PC-3 (cell line): Measurements from ENCODE around the gene GTF2H1. TPM values are rescaled to one million over a fixed set of nuclear protein-coding genes. Genes with fewer than 3 reads are reported as not detected.

Experiments used
- ATAC-seq: fragments of 200-7000 bp; cut with Tn5 transposase; 2 replicates; pipeline ENCODE4 v1.9.1; 2020; ENCODE audit warnings: mild to moderate bottlenecking, moderate library complexity
- BruUV-seq: library from RNA; stranded (reverse); fragments of 400-500 nt; replicated peaks from 2 replicates; lab custom pipeline; 2021; lab: Mats Ljungman, UMichigan
- CTCF ChIA-PET: fragments of 300-600 bp; sonication (Branson Sonifier 250); formaldehyde crosslinking; loops from one replicate; lab custom pipeline; 2022; ENCODE audit warnings: antibody characterized with exemption; lab: Charles Lee
- POLR2A ChIA-PET: fragments of 300-600 bp; sonication (Branson Sonifier 250); formaldehyde crosslinking; loops from one replicate; lab custom pipeline; 2022; ENCODE audit warnings: antibody characterized with exemption; ENCODE audit not compliant: unreplicated experiment; lab: Charles Lee
- DNase-seq: peaks from one replicate; pipeline ENCODE4 v3.0.0-alpha.2; 2015
- H2AFZ ChIP-seq: fragments of 300-600 bp; sonication (generic); 2 replicates; pipeline ENCODE4 v1.6.0; 2016; ENCODE audit warnings: antibody characterized with exemption, low read length
- H3F3A ChIP-seq: fragments of 300-600 bp; sonication (generic); one replicate; pipeline ENCODE4 v1.6.0; 2017; ENCODE audit warnings: antibody characterized with exemption, low read length, control low read depth, mild to moderate bottlenecking; ENCODE audit not compliant: unreplicated experiment
- H3K27ac ChIP-seq: fragments of 300-600 bp; sonication (generic); 2 replicates; pipeline ENCODE4 v1.5.1; 2016; ENCODE audit warnings: mild to moderate bottlenecking, low read length
- H3K27me3 ChIP-seq: fragments of 300-600 bp; sonication (generic); 2 replicates; pipeline ENCODE4 v1.6.1; 2016; ENCODE audit warnings: low read length, mixed read lengths
- H3K36me3 ChIP-seq: fragments of 300-600 bp; sonication (generic); 2 replicates; pipeline ENCODE4 v1.6.1; 2016; ENCODE audit warnings: low read depth, mixed run types, low read length, mixed read lengths
- H3K4me1 ChIP-seq: fragments of 300-600 bp; sonication (generic); 2 replicates; pipeline ENCODE4 v1.5.1; 2016; ENCODE audit warnings: low read length; ENCODE audit not compliant: insufficient read depth
- H3K4me2 ChIP-seq: fragments of 300-600 bp; sonication (generic); 2 replicates; pipeline ENCODE4 v1.6.0; 2016; ENCODE audit warnings: low read length
- H3K4me3 ChIP-seq: fragments of 300-600 bp; sonication (generic); 2 replicates; pipeline ENCODE4 v1.5.1; 2016; ENCODE audit warnings: mild to moderate bottlenecking, low read length, mixed read lengths
- H3K79me2 ChIP-seq: fragments of 300-600 bp; sonication (generic); 2 replicates; pipeline ENCODE4 v1.6.1; 2017; ENCODE audit warnings: low read length, mixed read lengths
- H3K9ac ChIP-seq: fragments of 300-600 bp; sonication (generic); 2 replicates; pipeline ENCODE4 v1.6.0; 2016; ENCODE audit warnings: mild to moderate bottlenecking, low read length
- H3K9me2 ChIP-seq: fragments of 300-600 bp; sonication (generic); replicated peaks from 2 replicates; pipeline ENCODE4 v1.6.1; 2016; ENCODE audit warnings: mixed run types, low read length, mixed read lengths
- H3K9me3 ChIP-seq: fragments of 300-600 bp; sonication (generic); 2 replicates; pipeline ENCODE4 v1.6.1; 2016; ENCODE audit warnings: low read length, mixed read lengths
- H4K20me1 ChIP-seq: fragments of 300-600 bp; sonication (generic); 2 replicates; pipeline ENCODE4 v1.6.1; 2016; ENCODE audit warnings: low read length, mixed read lengths
- CTCF ChIP-seq: fragments of 300-600 bp; sonication (generic); conservative IDR thresholded peaks from 2 replicates; pipeline ENCODE4 v1.5.1; 2017; ENCODE audit warnings: antibody characterized with exemption, low read depth, mild to moderate bottlenecking, low read length
- EZH2 ChIP-seq: fragments of 300-600 bp; sonication (generic); IDR thresholded peaks from one replicate; pipeline ENCODE4 v1.6.1; 2017; ENCODE audit warnings: antibody characterized with exemption, mild to moderate bottlenecking, low read length; ENCODE audit not compliant: unreplicated experiment
- EZH2phosphoT487 ChIP-seq: fragments of 300-600 bp; sonication (generic); IDR thresholded peaks from 2 replicates; pipeline ENCODE4 v1.6.1; 2018; ENCODE audit warnings: mild to moderate bottlenecking, antibody characterized with exemption, low read length, borderline replicate concordance
- intact Hi-C: fragments of 100-400 bp; cut with micrococcal nuclease; formaldehyde crosslinking; loops from 2 replicates; pipeline ENCODE4 v1.9.0; 2023
- total RNA-seq: library from RNA; depleted of rRNA; stranded (reverse); fragments of >200 nt; gene quantifications from 2 replicates; pipeline ENCODE4 v1.2.3, GENCODE V29; 2014

GTF2H1 gene
- total RNA-seq, 1 experiment from 2014 or later, result 32.7 TPM

- no peaks in the 10 kb centered on the region for H3K79me2 ChIP-seq
- H3K36me3 ChIP-seq, result peaks cover 35% of the 10 kb centered on the region; the same call in 1 of the 2 replicates
- H3K9ac ChIP-seq, result no peak overlapping the region
- H3K27me3 ChIP-seq, result no peaks in the 10 kb centered on the region
- no peaks in the 10 kb centered on the region for H3K9me3 ChIP-seq
- no peaks in the 10 kb centered on the region for H4K20me1 ChIP-seq
- H3K4me3 ChIP-seq, result no peak overlapping the region
- H3K4me1 ChIP-seq, result no peaks in the 10 kb centered on the region
- ChIA-PET CTCF (no interaction called here), POLR2A (no interaction called here)
- DNase-seq (no peak), ATAC-seq (no peak)
- intact Hi-C loops, result no loop called here
- H3F3A ChIP-seq, result no peaks in the 10 kb centered on the region
- TF ChIP-seq EZH2phosphoT487, result no peak
- H2AFZ ChIP-seq, result no peak overlapping the region
- BruUV-seq, result no TSS peak
- no peak overlapping the region for H3K27ac ChIP-seq
- no peak overlapping the region for H3K4me2 ChIP-seq
- no peaks in the 10 kb centered on the region for H3K9me2 ChIP-seq
Measured at GRCh38 chr11:18365741-18366140, 43.4 kb downstream of the GTF2H1 start.

GRCh38 chr11:18366286-18366685 is 43.9 kb downstream of the GTF2H1 start:
- ATAC-seq, result no peak
- TF ChIP-seq EZH2 (no peak), CTCF (no peak), EZH2phosphoT487 (no peak)
- H3K4me1 ChIP-seq, result no peaks in the 10 kb centered on the region
- BruUV-seq, result no TSS peak
- DNase-seq, result no peak
- no peaks in the 10 kb centered on the region for H3K27me3 ChIP-seq
- H3K9me3 ChIP-seq, result no peaks in the 10 kb centered on the region
- no peak overlapping the region for H2AFZ ChIP-seq
- no peak overlapping the region for H3K4me2 ChIP-seq
- no peaks in the 10 kb centered on the region for H3K79me2 ChIP-seq
- intact Hi-C loops, result no loop called here
- ChIA-PET POLR2A (no interaction called here), CTCF (no interaction called here)
- no peaks in the 10 kb centered on the region for H3K9me2 ChIP-seq
- no peak overlapping the region for H3K4me3 ChIP-seq
- H3F3A ChIP-seq, result no peaks in the 10 kb centered on the region
- no peak overlapping the region for H3K27ac ChIP-seq
- no peaks in the 10 kb centered on the region for H4K20me1 ChIP-seq
- peaks cover 35% of the 10 kb centered on the region; the same call in 1 of the 2 replicates for H3K36me3 ChIP-seq
- no peak overlapping the region for H3K9ac ChIP-seq

- H3K27ac ChIP-seq, result no peak overlapping the region
- H3K79me2 ChIP-seq, result no peaks in the 10 kb centered on the region
- H2AFZ ChIP-seq, result no peak overlapping the region
- no peaks in the 10 kb centered on the region for H3K27me3 ChIP-seq
- H3K4me1 ChIP-seq, result no peaks in the 10 kb centered on the region
- no peak overlapping the region for H3K9ac ChIP-seq
- H3K9me2 ChIP-seq, result no peaks in the 10 kb centered on the region
- no TSS peak for BruUV-seq
- H3K9me3 ChIP-seq, result no peaks in the 10 kb centered on the region
- DNase-seq (no peak), ATAC-seq (no peak)
- no peaks in the 10 kb centered on the region for H3F3A ChIP-seq
- H3K36me3 ChIP-seq, result peaks cover 28% of the 10 kb centered on the region; the same call in 1 of the 2 replicates
- TF ChIP-seq CTCF, result no peak
- no peak for TF ChIP-seq EZH2
- TF ChIP-seq EZH2phosphoT487, result no peak
- no peaks in the 10 kb centered on the region for H4K20me1 ChIP-seq
- intact Hi-C loops, result no loop called here
- H3K4me3 ChIP-seq, result no peak overlapping the region
- H3K4me2 ChIP-seq, result no peak overlapping the region
- ChIA-PET POLR2A (no interaction called here), CTCF (no interaction called here)
Measured at GRCh38 chr11:18367431-18367830, 45.1 kb downstream of the GTF2H1 start.
